Left renal pelvis (tissue), 4 donors: ENCODE measurements around the gene GJB2. TPM values are rescaled to one million over a fixed set of nuclear protein-coding genes. Genes with fewer than 3 reads are reported as not detected.
"Not testable (repeated sequence)": the region's sequence is repeated elsewhere in the genome, so short reads cannot be mapped to it uniquely, and the experiment has no call there.

ENCODE experiments used
- DNase-seq, 4 donors: peaks; one replicate each; pipeline ENCODE4 v3.0.0-alpha.2; 2013; ENCODE audit warnings: low read depth in 4 of 4, low spot score in 3 of 4
- polyA plus RNA-seq, 4 donors: library from polyadenylated mRNA; unstranded; fragments of 120-200 nt; gene quantifications; one replicate each; pipeline ENCODE4 v1.2.1, GENCODE V29; 2013; ENCODE audit not compliant: insufficient read length in 4 of 4

The GJB2 gene
- polyA plus RNA-seq, 4 donors, result 2.8 to 5.3 (median 3.4) TPM

DNA sequence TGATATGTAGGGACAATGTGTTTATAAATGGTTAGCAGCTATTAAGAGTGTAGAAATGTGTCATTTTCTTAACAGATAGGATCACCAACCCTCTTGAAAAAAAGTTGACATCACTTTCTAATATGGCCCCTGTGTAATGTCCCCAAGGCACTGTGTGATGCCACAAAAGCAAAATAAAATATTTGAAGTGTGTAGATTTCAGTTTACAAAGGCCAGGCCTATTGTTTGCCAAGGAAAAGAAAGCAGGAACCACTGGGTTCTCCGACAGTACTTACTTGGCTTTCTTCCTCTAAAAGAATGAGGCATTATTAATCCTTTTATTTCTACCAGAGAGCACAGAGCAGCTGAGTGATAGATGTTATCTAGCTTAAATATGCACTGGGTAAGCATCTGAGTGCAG, 21.4 kb downstream of the GJB2 start:
- no peak for DNase-seq

DNA sequence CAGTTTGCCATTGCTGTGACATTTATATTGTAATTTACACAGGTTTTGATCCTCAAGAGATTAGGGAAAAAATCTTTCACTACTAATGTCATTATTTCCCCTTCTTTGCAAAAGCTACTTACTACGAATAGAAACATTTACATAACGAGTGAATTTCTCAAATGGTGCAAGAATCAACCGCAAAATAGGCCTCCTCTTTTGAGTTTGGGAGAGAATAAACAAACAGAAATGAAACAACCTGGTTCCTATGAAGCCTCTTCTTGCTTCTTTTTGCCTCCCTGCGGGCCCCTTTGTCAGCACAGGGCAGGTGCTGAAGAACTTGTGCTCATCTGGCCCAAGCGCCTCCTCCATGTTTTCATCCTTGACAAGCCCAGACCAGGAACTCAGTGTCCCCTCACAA, 21.8 kb downstream of the GJB2 start:
- DNase-seq, result no peak

DNA sequence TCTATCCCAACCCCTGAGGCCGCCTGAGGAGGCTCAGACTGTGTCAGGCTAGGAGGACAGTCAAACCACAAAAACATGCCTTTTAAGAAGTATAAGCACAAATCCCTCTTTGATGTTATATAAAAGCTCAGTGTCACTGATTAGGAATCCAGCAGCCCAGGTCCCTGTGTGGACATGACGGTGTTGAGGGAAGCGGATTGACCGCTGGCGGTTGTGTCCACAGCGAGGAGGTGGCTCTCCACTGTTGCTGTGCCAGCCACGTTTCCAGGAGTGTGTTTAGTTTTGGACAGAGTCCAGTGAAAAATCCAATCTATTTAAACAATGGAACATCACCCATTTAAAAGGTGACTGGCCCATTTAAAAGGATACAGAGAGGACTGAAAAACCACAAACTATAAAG, 24.3 kb downstream of the GJB2 start:
- DNase-seq, result no peak

DNA sequence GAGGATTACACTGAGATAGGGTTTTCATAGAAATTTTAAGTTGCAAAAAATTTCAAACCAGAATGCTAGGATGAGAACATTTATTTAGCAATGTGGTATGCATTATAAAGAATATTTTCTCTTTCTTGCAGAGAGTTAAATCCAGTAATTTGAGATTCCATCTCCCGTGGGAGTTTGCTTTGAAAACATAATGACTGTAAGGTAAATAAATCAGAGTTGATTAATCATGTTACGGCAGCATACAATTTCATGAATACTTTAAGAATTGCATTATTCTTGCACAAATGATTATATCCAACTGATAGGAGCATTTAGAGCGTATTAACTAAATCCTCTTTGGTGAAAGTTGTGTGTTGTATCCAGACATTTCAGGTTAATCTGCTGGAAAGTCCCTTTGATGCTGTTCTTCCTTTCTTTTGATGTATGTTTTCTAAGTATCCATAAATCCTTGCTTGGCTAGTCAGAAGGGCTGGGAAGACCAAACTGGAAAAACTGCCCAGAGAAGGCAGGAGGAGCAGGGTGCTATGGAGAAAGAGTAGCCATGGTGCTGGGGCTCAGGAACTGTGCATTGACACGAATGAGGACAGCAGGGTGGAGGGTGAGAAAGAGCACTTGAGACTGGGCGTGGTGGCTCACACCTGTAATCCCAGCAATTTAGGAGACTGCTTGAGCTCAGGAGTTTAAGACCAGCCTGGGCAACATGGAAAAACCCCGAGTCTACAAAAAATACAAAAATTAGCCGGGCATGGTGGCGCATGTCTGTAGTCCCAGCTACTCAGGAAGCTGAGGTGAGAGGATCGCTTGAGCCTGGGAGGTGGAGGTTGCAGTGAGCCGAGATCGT, 27.1 kb downstream of the GJB2 start:
- no peak for DNase-seq

DNA sequence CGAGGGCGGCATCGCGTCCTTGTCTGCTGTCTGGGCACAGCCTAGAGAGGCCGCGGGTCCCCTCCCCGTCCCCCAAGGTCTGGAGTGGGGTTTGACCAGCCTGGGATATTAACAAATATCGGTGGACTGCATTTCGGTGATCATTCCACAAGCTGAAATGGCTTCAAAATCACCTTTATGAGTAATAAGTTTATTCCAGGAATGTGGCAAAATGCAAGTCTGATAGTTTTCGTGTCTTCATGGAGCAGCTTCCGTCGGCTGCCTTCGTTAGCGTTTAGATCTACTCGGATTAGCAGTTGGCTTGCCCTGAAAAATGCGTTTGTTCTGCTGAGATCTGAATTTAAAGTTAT, 30.8 kb downstream of the GJB2 start:
- DNase-seq, result no peak

DNA sequence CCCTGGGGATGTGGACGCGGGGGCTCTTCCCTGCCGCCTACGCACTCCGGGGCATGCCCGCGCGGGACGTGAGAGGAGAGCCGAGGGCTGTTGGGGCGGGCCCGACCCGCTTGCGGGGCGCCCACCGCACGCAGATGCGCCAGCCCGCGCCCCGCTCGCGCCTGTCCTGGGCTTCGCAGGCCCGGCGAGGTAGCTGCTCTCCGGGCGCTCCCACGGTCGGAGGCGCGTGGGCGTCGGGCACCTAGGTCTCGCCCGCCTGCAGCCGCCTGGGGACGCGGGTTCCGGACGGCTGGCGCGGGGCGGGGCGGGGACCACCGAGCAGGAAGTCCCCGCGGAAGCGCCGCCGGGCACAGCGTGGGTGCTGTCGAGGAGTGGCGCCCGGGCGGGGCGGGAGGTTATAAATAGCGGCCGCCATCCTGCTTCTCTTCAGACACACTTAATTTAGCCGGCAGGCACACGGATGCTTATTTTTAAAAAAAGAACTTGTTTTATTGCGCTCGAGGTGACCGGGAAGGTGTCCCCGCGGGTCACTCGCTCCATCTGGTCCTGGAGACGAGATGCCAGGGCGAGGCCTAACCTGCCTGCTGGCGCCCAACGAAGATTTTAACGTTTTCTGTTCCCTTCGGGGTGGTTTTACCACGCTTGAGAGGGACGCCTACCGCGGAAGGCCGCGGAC, 31.3 kb downstream of the GJB2 start:
- DNase-seq, result no peak

DNA sequence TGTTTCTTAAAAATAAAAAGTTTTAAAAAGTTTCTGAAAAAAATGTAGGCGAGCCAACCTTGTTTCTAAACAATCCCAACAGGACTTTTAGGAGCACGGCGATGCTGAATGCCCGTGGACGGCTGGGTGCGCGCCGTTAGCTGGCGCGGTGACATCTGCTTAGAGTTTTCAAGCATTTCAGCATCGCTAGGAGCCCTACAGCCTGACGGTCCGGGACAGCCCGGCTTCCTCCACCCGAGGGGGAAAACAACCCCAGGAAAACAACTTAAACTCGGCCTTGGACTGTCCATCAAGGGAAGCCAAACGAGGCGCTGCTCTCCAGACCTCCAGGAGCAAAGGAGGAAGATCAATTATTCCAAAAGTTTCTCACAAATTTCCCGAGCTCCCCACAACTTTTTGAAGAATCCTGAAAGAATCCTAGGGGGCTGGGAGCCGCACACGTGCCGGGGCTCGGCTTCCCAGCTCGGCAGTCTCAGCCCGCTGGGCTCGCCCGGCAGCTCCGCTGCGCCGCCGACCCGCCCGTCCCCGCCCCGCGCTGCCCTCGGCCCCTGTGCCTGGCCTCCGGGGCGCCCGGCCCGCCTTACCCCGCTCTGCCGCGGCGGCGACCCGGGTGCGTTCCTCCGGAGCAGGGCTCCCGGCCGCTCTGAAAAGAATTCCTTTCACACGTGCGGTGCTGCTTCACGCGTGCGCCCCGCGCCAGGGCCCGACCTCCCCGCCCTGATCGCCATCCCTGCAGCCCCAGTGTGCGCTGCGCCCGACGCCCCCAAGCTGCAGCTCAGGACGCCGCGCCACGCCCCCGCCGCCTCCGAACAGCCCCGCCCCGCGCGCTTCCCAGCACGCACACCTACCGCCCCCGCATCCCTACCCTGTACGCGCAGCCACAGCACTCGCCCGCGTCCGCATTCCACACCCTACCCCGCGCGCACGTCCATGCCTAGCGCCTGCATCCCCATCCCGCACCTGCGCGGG, 32.1 kb downstream of the GJB2 start, which contains the start of gene GJA3:
TSS of gene GJA3 (minus strand) at position 747 of the 969 bp plus-strand sequence. CDS start 17,764 bp downstream, outside the sequence.
- no peak for DNase-seq

DNA sequence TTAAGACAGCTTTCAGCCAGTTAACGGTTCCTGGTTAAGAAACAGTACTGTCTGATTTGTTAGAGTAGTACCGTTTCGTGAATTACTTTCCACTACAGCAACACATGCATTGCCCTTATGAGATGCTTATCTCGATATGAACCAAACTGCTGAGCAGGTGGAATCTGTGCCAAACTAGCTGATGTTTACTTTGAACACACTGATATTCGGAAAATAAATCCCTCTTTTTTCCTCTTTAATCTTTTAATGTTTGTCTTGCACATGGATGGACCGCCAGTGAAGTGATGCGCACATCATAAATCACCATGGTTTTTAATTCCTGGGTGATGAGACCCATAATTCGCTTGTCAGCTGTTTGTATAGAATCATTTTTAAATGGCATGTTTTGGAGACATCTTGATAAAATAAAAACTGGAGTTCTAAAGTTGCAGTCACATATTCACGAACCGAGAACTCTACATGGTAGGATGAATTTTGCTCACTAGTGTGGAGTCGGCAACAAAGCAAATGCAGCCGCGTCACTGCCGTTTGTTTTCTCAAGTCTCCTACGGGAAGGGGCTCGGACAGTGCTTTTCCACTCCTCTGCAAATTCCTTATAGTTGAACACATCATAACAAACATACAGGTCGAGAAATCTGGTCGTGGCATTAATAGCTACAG, 33.0 kb downstream of the GJB2 start:
- no peak for DNase-seq

DNA sequence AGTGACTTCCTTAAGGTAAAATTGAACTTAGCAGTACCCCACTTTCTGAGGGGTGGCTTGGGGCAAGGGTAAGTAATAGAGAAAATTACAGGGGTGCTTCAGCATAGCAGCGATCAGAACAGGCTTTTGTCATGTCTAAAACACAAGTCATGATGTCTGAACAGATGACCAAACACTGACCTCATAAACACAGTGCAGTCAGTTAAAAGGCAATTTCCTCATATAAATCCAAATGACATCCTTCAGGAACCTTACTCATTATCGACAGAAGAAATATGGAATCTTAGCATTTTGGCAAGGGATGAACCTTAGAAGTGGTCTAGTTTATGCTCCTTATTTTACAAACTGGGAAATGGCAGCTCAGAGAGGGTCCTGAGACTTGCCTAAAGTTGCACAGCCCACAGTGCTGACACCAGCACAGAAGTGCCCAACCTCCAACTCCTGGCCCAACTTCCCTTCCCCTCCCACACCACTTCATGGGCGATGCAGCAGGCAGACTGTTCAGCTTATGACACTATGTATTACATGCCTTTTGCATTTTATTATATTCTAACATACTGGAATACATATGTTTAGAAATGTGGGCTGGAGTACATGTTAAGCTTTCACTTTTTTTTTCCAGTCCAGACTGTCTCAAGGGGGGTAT, 35.5 kb downstream of the GJB2 start:
- DNase-seq, result no peak

DNA sequence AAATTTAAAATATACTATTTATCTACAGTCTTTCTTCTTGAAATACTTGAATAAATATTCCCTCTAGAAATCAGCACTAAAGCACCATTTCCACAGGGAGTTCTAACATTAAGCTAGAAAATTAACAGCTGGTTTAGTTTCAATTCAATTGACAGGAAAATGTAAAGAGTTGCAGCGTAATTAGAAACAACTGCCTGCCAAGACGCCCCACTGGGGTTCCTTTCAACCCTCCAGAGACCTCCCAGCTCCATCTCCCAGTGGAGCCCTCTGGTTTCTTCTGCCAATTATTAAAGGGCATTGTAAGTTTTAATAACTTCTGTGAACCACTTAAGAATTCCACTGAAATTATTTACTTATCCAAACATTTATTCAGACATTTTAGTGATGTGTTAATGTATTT, 36.0 kb downstream of the GJB2 start:
- no peak for DNase-seq

DNA sequence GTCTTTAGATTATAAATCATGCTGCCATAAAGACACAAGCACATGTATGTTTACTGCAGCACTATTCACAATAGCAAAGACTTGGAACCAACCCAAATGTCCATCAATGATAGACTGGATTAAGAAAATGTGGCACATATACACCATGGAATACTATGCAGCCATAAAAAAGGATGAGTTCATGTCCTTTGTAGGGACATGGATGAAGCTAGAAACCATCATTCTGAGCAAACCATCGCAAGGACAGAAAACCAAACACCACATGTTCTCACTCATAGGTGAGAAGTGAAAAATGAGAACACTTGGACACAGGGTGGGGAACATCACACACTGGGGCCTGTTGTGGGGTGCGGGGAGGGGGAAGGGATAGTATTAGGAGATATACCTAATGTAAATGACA, 39.4 kb downstream of the GJB2 start:
- not testable (repeated sequence) for DNase-seq

DNA sequence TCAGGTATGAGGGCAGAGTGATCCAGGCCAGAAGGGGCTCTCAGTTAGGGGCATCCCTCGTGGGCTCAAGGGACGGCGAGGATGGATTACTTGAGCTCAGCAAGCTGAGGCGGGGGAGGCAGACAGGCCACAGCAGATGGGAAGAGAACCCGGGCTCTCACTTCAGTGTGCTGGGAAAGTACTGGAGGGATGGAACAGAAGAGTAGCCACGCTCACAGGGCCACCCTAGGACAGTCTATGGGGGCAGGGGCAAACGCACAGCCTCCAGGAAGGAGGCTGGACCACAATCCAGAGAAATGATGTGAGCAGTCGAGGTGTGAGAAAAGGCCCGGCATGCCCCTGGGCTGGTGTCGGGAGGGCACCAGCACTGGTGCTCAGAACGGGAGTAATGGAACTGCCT, 41.1 kb downstream of the GJB2 start:
- no peak for DNase-seq

DNA sequence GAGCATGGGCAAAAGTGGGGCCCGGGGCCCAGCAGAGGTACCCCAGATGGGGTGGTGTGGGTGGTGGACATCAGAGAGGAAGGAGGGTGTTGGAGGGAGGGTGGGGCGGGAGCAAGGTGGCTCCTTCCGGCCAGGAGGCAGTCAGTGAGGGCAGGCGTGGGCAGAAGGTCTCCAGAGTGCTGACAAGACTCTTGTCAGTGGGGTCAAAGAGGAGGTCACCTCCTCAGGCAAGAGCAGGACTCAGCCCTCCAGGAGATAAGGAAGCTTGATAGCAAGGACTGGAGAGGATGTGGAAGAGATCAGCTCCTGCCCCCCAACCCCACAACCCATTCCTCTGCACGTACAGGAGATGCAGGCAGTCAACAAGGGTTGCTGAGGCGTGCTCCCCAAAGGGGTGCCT, 41.7 kb downstream of the GJB2 start:
- no peak for DNase-seq

DNA sequence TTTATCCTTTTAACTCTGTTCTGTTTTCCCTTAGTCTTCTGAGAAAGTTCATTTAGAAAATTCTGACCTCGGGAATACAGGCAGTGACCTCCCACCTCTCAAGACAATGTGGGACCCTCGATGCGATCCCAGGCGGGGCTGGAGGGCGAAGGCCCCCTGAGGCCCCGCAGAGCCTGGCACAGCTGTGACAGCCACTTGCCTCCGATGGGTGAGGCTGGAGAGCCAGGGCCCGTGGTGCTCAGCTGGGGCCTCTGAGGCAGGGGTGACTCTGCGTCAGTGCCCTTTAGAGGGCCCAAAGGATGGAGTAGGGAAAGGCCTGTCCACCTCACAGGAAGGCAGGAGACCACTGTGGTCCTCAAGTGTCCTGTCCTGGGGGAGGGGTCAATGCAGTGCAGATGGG, 42.2 kb downstream of the GJB2 start:
- no peak for DNase-seq

DNA sequence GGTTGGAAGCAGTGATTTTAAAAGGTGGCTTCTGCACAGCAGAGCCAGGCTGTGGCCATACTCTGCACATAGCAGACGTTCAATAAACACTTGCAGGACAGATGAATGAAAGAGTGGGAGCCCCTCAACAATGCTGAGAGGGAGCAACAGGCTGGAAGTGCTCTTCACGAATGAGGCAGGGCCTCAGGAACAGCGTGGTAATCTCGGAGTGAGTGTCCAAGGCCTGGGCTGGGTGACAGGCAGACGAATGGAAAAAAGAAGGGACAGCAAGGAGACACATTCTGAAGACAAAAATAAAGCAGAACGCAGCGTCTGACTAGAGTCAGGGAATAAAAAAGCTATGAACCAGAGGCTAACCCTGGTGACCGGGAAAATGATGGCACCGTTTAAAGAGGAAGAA, 43.0 kb downstream of the GJB2 start:
- DNase-seq, result no peak

DNA sequence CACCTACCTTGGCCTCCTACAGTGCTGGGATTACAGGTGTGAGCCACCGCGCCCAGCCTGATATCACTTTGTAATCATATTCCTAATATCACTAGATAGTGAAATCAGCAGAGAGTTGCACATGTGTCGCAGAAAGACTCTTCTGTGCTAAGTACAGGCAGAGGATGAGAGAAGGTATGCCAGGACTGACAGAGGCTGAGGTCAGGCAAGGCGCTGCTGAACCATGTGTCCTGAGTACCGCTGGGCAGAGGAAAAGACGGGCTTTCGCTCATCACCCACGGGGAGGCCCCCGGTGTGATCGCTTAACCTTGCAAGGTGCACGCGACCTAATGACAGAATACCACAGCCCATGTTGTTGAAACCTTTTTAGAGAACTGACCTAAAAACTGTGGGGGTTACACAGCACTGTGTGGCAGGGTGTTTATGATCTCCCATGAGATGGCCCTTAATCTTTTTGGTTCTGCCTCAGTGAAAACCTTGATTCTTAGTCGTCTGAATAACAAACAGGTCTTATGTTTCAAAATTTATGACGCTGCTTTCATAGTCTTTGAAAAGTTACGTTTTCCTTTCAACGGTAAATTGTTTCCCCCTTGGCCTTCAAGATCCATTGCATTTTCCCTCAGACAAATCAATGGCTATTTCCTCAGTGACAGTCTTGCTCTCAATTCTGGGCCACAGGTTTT, 44.1 kb downstream of the GJB2 start:
- no peak for DNase-seq

DNA sequence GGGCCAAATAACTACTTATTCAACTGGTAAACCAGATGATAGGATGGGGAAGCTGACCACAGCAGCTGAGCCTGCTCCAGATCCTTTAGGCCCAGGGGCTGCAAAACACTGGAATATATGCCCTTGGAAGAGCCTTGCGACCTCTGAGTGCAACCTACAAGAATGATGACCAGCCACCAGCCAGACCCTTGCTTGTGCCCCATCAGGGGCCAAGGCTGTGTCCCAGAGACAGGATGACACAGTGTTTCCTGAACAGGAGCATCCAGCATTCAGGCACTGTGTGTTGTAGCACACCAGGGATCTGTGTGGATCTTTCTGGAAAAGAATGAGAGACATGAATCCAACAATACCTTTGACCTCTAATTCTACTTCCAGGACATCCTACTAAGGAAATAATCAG, 46.4 kb downstream of the GJB2 start:
- DNase-seq, result no peak

DNA sequence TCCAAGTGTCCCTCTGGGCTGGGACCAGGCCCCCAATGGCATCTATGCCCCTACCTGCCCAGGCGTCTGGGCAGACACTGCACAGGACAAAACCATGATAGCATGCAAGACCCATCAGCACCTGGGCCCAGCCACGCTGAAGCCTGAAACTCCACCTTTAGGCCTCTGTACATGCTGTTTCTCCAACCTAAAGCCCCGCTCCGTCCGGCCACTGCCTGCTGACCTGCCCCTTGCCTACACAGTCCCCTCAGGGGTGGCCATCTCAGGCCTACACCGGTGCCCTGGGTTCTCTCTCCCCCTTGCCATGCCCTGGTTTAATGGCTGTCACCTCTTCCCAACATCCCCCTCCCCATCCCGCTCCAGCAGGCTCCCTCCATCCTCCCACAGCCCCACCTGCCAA, 47.2 kb downstream of the GJB2 start:
- DNase-seq, result no peak

DNA sequence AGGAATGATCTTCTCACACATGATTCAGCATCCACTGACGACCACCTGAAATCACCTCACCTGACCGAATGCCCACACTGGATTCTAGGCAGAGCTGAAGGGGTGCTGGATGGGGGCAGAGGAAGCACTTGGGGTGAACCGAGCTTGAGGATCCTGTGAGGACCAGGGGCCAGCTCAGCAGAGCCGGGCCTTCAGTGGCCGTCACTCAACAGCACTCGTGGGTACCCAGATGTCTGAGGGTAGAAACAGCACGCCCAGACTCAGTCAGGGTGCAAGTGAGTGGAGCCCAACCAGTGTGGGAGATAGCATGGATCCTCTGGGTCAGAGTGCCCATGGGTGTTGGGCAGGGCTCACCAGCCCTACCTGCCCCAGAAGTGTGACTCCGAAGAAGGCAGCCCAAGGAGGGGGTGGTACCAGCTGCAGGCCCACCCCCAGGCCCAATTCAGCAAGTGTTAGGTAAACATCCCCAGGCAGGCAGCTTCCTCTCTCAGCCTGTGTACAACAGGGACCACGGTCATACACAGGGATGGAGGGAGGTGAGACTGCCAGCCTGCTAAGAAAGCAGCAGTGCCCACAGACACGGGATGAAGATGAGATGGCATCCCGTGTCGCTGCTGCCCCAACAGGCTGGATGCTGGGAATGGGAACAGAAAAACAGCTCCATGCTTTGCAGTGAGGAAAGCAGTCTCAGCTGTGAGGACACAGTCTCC, 48.4 kb downstream of the GJB2 start:
- DNase-seq, result no peak
